ENCODE data around the gene GCN1.
A peak's percentile ranks its signal among the peaks of the same experiment; 100 is the strongest.
"Not testable (repeated sequence)": the region's sequence is repeated elsewhere in the genome, so short reads cannot be mapped to it uniquely, and the experiment has no call there.

Gene GCN1

GRCh38 chr12:120194534-120195395, at the start of gene GCN1:
GCN1 (minus strand) TSS chr12:120194715; CDS start chr12:120194697, 18 bp downstream.
- in situ Hi-C loops (cut with HindIII; ENCODE audit: low pct_ligation_motif_present, low pct_unique_long_range_greater_than_20kb, low sequenced_read_pairs), result no loop called here
- DNase-seq, result peak; percentile 90

- in situ Hi-C loops (cut with HindIII; ENCODE audit: low pct_ligation_motif_present, low pct_unique_long_range_greater_than_20kb, low sequenced_read_pairs), result no loop called here
- no peak for DNase-seq
Observed at GRCh38 chr12:120242971-120243699, 48.6 kb upstream of the GCN1 start.

- in situ Hi-C loops (cut with HindIII; ENCODE audit: low pct_ligation_motif_present, low pct_unique_long_range_greater_than_20kb, low sequenced_read_pairs), result no loop called here
- no peak for DNase-seq
Observed at GRCh38 chr12:120242275-120242799, 47.8 kb upstream of the GCN1 start.

GRCh38 chr12:120241561-120242274, 47.2 kb upstream of the GCN1 start:
- DNase-seq, result no peak
- in situ Hi-C loops (cut with HindIII; ENCODE audit: low pct_ligation_motif_present, low pct_unique_long_range_greater_than_20kb, low sequenced_read_pairs), result no loop called here

GRCh38 chr12:120240495-120240833, 45.9 kb upstream of the GCN1 start:
- in situ Hi-C loops (cut with HindIII; ENCODE audit: low pct_ligation_motif_present, low pct_unique_long_range_greater_than_20kb, low sequenced_read_pairs), result no loop called here
- no peak for DNase-seq

- DNase-seq, result no peak
- in situ Hi-C loops (cut with HindIII; ENCODE audit: low pct_ligation_motif_present, low pct_unique_long_range_greater_than_20kb, low sequenced_read_pairs), result no loop called here
Observed at GRCh38 chr12:120239776-120240494, 45.4 kb upstream of the GCN1 start.

GRCh38 chr12:120238839-120239445, 44.4 kb upstream of the GCN1 start:
- in situ Hi-C loops (cut with HindIII; ENCODE audit: low pct_ligation_motif_present, low pct_unique_long_range_greater_than_20kb, low sequenced_read_pairs), result no loop called here
- no peak for DNase-seq

GRCh38 chr12:120238217-120238616, 43.7 kb upstream of the GCN1 start:
- in situ Hi-C loops (cut with HindIII; ENCODE audit: low pct_ligation_motif_present, low pct_unique_long_range_greater_than_20kb, low sequenced_read_pairs), result no loop called here

GRCh38 chr12:120237360-120238171, 43.1 kb upstream of the GCN1 start:
- in situ Hi-C loops (cut with HindIII; ENCODE audit: low pct_ligation_motif_present, low pct_unique_long_range_greater_than_20kb, low sequenced_read_pairs), result no loop called here
- no peak for DNase-seq

More at GRCh38 chr12:120238217-120238616, 43.7 kb upstream of the GCN1 start:
- DNase-seq, result no peak

- in situ Hi-C loops (cut with HindIII; ENCODE audit: low pct_ligation_motif_present, low pct_unique_long_range_greater_than_20kb, low sequenced_read_pairs), result not testable (repeated sequence)
Observed at GRCh38 chr12:120236809-120237208, 42.3 kb upstream of the GCN1 start.

GRCh38 chr12:120235369-120236323, 41.1 kb upstream of the GCN1 start:
- in situ Hi-C loops (cut with HindIII; ENCODE audit: low pct_ligation_motif_present, low pct_unique_long_range_greater_than_20kb, low sequenced_read_pairs), result no loop called here

More at GRCh38 chr12:120236809-120237208, 42.3 kb upstream of the GCN1 start:
- DNase-seq, result not testable (repeated sequence)

GRCh38 chr12:120234643-120235368, 40.3 kb upstream of the GCN1 start:
- peak; percentile 99 for DNase-seq
- in situ Hi-C loops (cut with HindIII; ENCODE audit: low pct_ligation_motif_present, low pct_unique_long_range_greater_than_20kb, low sequenced_read_pairs), result no loop called here

More at GRCh38 chr12:120235369-120236323, 41.1 kb upstream of the GCN1 start:
- DNase-seq, result peak; percentile 47

GRCh38 chr12:120231316-120232011, 36.9 kb upstream of the GCN1 start:
- in situ Hi-C loops (cut with HindIII; ENCODE audit: low pct_ligation_motif_present, low pct_unique_long_range_greater_than_20kb, low sequenced_read_pairs), result no loop called here
- DNase-seq, result peak; percentile 98

GRCh38 chr12:120230974-120231315, 36.4 kb upstream of the GCN1 start:
- in situ Hi-C loops (cut with HindIII; ENCODE audit: low pct_ligation_motif_present, low pct_unique_long_range_greater_than_20kb, low sequenced_read_pairs), result no loop called here
- no peak for DNase-seq

GRCh38 chr12:120230326-120230973, 35.9 kb upstream of the GCN1 start:
- in situ Hi-C loops (cut with HindIII; ENCODE audit: low pct_ligation_motif_present, low pct_unique_long_range_greater_than_20kb, low sequenced_read_pairs), result no loop called here
- peak; percentile 100 for DNase-seq

Data from ACHN (cell line).